Testis (tissue), 2 donors: Measurements from ENCODE around the gene GRIP1.

Experiments used
- POLR2A ChIP-seq: fragments of 450-650 bp; IDR thresholded peaks from one replicate; pipeline ENCODE4 v1.6.1; 2017; ENCODE audit warnings: antibody characterized with exemption, mild to moderate bottlenecking, moderate library complexity
- TF ChIP-seq, protein P1 (sequence below), 3 experiments: fragments of 450-650 bp in 2 of 3; fragments of 200-600 bp in 1 of 3; sonication (generic) in 1 of 3; IDR thresholded peaks; one replicate each; pipeline ENCODE4 v1.5.1; 2016 to 2019; ENCODE audit warnings: antibody characterized with exemption in 3 of 3, mild to moderate bottlenecking in 2 of 3, moderate library complexity in 1 of 3

DNA sequence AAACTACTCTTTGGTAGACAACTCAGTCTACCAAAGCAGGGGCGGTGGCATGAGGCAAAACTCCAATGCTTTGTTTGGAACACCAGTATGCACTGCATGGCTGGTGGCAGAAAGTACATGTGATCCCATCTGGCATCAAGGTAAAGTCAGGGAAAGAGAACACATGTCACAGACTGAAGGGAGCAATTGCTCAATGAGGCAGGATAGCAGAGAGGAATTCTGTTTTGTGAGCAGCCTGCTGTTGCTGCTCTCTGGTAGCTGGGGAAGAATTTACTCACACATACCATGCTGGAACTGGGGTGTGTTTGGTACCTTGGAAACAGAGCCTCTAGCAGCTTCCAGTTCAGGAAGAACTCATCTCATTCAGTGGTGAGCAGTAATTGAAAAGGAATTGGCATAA lies 291.8 kb downstream of the GRIP1 start:
- TF ChIP-seq, protein P1, sequence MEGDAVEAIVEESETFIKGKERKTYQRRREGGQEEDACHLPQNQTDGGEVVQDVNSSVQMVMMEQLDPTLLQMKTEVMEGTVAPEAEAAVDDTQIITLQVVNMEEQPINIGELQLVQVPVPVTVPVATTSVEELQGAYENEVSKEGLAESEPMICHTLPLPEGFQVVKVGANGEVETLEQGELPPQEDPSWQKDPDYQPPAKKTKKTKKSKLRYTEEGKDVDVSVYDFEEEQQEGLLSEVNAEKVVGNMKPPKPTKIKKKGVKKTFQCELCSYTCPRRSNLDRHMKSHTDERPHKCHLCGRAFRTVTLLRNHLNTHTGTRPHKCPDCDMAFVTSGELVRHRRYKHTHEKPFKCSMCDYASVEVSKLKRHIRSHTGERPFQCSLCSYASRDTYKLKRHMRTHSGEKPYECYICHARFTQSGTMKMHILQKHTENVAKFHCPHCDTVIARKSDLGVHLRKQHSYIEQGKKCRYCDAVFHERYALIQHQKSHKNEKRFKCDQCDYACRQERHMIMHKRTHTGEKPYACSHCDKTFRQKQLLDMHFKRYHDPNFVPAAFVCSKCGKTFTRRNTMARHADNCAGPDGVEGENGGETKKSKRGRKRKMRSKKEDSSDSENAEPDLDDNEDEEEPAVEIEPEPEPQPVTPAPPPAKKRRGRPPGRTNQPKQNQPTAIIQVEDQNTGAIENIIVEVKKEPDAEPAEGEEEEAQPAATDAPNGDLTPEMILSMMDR (IDR thresholded peaks at IDR 0.05) = no peak
- TF ChIP-seq POLR2A = no peak
